MM.1S (cell line): ENCODE data around the gene MAST3.

Source experiments
- EZH2 ChIP-seq: fragments of 300-600 bp; sonication (generic); optimal IDR thresholded peaks from 2 replicates; pipeline ENCODE3; 2017; ENCODE audit warnings: low read depth, mild to moderate bottlenecking, antibody characterized with exemption, low read length, mixed read lengths
- EZH2phosphoT487 ChIP-seq: fragments of 300-600 bp; sonication (generic); IDR thresholded peaks from 2 replicates; pipeline ENCODE4 v1.6.1; 2018; ENCODE audit warnings: antibody characterized with exemption, low read length
- TF ChIP-seq, protein P1 (sequence below): fragments of 300-600 bp; sonication (generic); IDR thresholded peaks from 2 replicates; pipeline ENCODE4 v1.5.1; 2016; ENCODE audit warnings: antibody characterized with exemption, low read length, mixed read lengths

DNA sequence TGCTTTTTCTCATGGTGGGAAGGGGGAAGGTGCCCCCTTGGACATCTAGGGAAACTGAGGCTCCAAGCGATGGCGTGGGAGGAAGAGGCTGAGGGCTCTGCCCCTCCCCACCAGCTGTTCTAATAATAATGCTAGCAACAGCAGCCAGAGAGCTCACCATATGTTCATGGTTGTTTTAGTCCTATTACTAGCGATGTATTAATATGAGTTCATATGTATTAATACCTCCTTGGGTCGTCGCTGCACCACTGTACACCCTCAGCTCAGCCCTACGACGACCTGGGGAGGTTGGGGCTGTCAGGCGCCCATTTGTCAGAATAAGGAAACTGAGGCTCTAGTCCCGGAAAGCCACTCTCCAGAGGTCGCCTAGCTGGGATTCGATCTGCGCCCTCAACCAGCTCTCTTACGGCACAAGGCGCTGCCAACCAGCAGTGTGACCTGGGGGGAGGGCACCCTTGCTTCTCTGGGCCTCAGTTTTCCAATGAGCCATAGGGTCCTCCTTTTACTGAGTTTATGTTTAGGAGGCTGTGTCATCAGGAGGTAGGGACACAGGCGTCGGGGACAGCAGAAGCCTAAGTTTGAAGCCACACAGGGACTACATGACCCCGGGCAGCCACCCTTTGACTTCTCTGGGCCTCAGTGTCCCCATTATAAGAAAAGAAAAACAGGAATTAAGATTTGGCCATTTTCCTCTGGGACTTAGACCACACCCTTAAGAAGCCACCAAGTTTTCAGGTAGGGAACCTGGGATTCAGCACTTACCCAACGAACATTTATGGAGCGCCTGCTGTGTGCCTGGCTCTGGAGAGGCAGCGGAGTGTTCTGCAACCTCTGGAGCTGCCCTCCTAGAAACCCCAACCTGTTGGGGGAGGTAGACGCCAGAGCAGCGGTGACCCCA is 664 bp downstream of the MAST3 start:
- TF ChIP-seq, protein P1, sequence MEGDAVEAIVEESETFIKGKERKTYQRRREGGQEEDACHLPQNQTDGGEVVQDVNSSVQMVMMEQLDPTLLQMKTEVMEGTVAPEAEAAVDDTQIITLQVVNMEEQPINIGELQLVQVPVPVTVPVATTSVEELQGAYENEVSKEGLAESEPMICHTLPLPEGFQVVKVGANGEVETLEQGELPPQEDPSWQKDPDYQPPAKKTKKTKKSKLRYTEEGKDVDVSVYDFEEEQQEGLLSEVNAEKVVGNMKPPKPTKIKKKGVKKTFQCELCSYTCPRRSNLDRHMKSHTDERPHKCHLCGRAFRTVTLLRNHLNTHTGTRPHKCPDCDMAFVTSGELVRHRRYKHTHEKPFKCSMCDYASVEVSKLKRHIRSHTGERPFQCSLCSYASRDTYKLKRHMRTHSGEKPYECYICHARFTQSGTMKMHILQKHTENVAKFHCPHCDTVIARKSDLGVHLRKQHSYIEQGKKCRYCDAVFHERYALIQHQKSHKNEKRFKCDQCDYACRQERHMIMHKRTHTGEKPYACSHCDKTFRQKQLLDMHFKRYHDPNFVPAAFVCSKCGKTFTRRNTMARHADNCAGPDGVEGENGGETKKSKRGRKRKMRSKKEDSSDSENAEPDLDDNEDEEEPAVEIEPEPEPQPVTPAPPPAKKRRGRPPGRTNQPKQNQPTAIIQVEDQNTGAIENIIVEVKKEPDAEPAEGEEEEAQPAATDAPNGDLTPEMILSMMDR, result no peak
- TF ChIP-seq EZH2phosphoT487 (no peak), EZH2 (peak; percentile 17)
